Measurements from ENCODE around the gene RHEBL1. TPM values are rescaled to one million over a fixed set of nuclear protein-coding genes. Genes with fewer than 3 reads are reported as not detected.

Gene RHEBL1
- total RNA-seq, 4 donors from 2014 or later = 1.1 to 4.3 TPM; not detected in 2

DNA sequence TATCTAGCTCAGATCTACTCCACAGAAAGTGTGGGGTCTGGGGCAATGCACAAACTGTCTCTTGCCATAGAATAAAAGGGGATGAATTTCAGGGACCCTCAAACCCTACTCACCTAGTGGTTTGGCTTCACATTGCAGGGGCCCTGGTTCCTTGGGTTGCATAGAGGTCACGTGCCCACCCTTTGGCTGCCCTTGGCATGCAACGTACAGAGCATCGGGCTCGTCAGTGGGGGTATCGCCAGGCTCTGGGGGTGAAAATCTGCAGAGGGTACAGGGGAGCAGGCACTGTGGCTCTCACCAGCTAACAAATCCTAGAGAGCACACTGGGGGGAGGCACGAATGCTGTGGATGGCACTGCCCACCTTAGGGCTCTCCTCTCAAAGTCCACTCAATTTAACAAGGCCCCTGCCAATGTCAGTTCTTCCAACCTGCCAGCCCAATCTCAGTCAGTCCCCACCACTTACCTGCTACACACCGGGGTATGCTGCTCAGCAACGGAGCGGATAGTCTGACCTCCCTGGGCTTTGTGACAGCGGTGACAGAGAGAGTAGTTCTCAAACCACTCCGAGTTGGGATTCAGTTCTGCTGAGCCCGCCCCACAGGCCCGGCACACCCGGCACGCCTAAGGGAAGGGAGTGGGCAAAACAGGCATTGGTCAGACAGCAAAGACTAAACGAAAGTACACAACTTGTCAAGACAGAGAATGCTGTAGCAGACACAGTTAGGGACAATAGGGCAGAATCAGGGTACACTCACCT lies 17.1 kb downstream of the RHEBL1 start:
- WGBS, 2 donors = 76 to 80% methylated on average over 15 to 16 of the region's 16 CpGs

DNA sequence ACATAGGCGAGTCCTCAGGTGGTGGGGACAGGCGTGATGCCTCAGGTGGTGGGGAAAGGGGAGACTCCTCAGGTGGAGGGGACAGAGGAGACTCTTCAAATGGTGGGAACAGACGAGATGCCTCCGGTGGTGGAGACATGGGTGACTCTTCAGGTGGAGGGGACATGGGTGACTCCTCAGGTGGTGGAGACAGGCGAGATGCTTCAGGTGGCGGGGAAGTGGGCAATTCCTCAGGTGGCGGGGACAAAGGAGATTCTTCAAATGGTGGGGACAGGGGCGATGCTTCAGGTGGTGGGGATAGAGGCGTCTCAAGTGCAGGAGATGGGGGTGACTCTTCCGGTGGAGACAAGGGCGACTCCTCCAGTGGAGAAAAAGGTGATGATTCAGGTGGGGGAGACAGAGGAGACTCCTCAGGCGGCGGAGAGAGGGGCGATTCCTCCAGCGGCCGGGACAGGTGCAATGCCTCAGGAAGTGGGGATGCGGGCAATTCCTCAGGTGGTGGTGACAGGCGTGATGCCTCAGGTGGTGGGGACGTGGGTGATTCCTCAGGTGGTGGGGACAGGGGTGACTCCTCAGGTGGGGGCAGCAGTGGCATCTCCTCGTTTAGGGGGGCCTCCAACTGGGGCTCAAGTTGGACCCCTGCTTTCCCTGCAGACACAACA lies 17.9 kb downstream of the RHEBL1 start:
- no peak overlapping the region for H3K4me3 ChIP-seq
- no peaks in the 10 kb centered on the region for H3K27me3 ChIP-seq
- no peak overlapping the region for H3K27ac ChIP-seq
- no peak for DNase-seq (ENCODE audit: low spot score in 2 of 2)
- TF ChIP-seq POLR2A (IDR thresholded peaks at IDR 0.05) (no peak), CTCF (IDR thresholded peaks at IDR 0.05) (no peak), EP300 (IDR thresholded peaks at IDR 0.05) (no peak)
- H3K4me1 ChIP-seq = peaks cover 0 to 20% (median 18%) of the 10 kb centered on the region in 4 donors
- no peaks in the 10 kb centered on the region for H3K9me3 ChIP-seq
- 87 to 89% methylated on average over 20 of the region's 20 CpGs for WGBS, 2 donors
- H3K36me3 ChIP-seq = peaks cover 6 to 79% (median 64%) of the 10 kb centered on the region in 3 donors

More for the DNA sequence above, 17.1 kb downstream of the RHEBL1 start:
- DNase-seq (ENCODE audit: low spot score in 2 of 2) = no peak
- Histone ChIP-seq H3K27ac (no peak overlapping the region), H3K27me3 (no peaks in the 10 kb centered on the region), H3K36me3 (peaks cover 6 to 72% (median 57%) of the 10 kb centered on the region in 3 donors), H3K4me1 (peaks cover 0 to 28% (median 26%) of the 10 kb centered on the region in 4 donors), H3K4me3 (no peak overlapping the region), H3K9me3 (no peaks in the 10 kb centered on the region)
- TF ChIP-seq POLR2A (IDR thresholded peaks at IDR 0.05) (no peak), EP300 (IDR thresholded peaks at IDR 0.05) (no peak), CTCF (IDR thresholded peaks at IDR 0.05) (no peak)

DNA sequence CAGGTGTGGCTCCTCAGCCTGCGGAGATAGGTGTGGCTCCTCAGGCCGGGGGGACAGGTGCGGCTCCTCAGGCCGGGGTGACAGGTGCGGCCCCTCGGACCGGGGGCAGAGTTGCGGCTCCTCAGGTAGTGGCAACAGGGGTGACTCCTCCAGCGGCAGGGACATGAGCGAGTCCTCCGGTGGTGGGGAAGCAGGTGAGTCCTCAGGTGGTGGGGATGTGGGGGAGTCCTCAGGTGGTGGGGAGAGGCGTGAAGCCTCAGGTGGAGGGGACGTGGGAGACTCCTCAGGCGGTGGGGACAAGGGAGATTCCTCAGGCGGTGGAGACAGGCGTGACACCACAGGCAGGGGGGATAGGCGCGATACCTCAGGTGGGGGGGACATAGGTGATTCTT lies 18.4 kb downstream of the RHEBL1 start:
- Histone ChIP-seq H3K4me1 (peaks cover 0 to 15% (median 13%) of the 10 kb centered on the region in 4 donors), H3K4me3 (no peak overlapping the region), H3K36me3 (peaks cover 6 to 84% (median 68%) of the 10 kb centered on the region in 3 donors), H3K27me3 (no peaks in the 10 kb centered on the region), H3K27ac (no peak overlapping the region), H3K9me3 (no peaks in the 10 kb centered on the region)
- WGBS, 2 donors = 92 to 95% methylated on average over 18 of the region's 18 CpGs
- no peak for TF ChIP-seq EP300 (IDR thresholded peaks at IDR 0.05)
- no peak for TF ChIP-seq CTCF (IDR thresholded peaks at IDR 0.05)
- TF ChIP-seq POLR2A (IDR thresholded peaks at IDR 0.05) = no peak
- DNase-seq (ENCODE audit: low spot score in 2 of 2) = no peak

DNA sequence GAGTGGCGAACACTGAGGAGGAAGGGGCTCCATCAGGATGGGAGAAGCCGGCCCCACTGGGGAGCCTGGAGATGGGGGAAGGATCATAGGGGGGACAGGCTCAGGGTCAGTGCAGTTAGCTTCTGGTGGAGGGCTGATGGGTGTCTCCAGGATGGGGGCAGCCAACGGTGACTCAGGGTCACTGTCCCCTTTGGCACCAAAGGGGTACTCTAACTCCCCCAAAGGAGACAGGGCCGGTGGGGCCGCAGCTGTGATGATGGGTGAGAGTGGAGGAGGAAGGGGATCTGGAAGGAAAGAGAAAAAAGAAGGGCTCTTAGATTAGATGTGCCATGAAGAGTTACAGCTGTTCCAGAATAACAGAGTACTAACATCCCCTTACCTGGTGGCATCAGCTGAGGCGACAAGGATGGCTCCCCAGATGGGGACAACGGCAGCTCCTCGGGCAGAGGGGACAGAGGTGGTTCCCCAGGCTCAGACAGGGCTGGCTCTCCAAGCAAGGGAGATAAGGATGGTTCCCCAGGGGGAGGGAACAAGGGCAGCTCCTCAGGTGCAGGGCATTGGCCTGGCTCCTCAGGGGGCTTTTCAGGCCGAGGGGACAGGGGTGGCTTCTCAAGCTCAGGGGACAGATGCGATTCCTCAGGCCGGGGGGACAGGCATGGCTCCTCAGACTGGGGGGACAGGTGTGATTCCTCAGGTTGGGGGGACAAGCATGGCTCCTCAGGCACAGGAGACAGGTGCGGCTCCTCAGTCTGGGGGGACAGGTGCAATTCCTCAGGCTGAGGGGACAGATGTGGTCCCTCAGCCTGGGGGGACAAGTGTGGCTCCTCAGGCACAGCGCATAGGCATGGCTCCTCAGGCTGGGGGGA lies 19.0 kb downstream of the RHEBL1 start:
- TF ChIP-seq EP300 (IDR thresholded peaks at IDR 0.05) (no peak), CTCF (IDR thresholded peaks at IDR 0.05) (no peak), POLR2A (IDR thresholded peaks at IDR 0.05) (no peak)
- Histone ChIP-seq H3K4me3 (no peak overlapping the region), H3K4me1 (peaks cover 0 to 9% (median 7%) of the 10 kb centered on the region in 4 donors), H3K27ac (no peak overlapping the region), H3K36me3 (peaks cover 9 to 91% (median 74%) of the 10 kb centered on the region in 3 donors), H3K27me3 (no peaks in the 10 kb centered on the region), H3K9me3 (no peaks in the 10 kb centered on the region)
- 93 to 94% methylated on average over 13 of the region's 13 CpGs for WGBS, 2 donors
- DNase-seq (ENCODE audit: low spot score in 2 of 2) = no peak

Measured in tibial nerve (tissue), 4 donors.